ENCODE data around the gene ENPP3.
"Not testable (repeated sequence)": the region's sequence is repeated elsewhere in the genome, so short reads cannot be mapped to it uniquely, and the experiment has no call there.

Gene ENPP3

GRCh38 chr6:131687022-131687421 lies 49.9 kb downstream of the ENPP3 start:
- no peak for DNase-seq (ENCODE audit: low read depth)

GRCh38 chr6:131688286-131688685 lies 51.2 kb downstream of the ENPP3 start:
- DNase-seq (ENCODE audit: low read depth): no peak

GRCh38 chr6:131692031-131692430 lies 54.9 kb downstream of the ENPP3 start:
- no peak for DNase-seq (ENCODE audit: low read depth)

DNA sequence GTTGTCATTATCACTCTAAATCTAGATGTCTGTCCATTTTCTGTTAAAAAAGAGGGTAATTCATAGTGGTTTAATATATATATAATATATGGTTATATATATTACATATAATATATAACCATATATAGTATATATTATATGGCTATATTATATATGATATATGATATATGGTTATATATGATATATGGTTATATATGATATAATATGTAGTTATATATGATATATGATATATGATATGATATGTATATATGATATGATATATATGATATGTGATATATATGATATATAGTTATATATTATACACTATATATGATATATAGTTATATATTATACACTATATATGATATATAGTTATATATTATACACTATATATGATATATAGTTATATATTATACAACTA lies 55.5 kb downstream of the ENPP3 start:
- DNase-seq (ENCODE audit: low read depth): no peak

GRCh38 chr6:131693384-131693783 lies 56.3 kb downstream of the ENPP3 start:
- DNase-seq (ENCODE audit: low read depth): no peak

DNA sequence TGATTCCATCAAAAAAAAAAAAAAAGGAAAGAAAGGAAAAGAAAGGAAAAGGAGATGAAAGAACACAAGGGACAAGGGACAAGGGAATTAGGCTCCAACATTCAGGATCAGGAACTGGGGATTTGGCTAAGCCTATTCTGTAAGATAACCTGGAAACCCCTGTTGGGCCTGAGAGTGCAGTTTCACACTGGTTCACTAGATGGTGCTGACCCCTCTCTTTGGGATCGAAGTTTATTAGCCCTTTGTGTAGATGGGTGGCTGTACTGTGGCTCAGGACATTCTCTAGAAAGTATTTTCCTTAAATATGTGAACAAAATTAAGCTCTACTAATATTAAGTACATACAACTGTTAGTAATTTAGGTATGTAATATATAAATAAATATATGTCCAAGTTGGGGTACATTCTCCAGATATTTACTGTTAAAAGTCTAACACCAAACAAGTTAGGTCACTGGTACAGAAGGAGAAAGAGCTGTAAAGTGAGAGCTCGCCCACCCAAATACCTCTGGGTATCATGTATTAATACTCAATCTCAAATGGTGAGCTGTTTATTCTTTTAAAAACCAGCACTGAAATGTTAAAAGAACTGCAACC lies 57.8 kb downstream of the ENPP3 start:
- DNase-seq (ENCODE audit: low read depth): peak; percentile 45

DNA sequence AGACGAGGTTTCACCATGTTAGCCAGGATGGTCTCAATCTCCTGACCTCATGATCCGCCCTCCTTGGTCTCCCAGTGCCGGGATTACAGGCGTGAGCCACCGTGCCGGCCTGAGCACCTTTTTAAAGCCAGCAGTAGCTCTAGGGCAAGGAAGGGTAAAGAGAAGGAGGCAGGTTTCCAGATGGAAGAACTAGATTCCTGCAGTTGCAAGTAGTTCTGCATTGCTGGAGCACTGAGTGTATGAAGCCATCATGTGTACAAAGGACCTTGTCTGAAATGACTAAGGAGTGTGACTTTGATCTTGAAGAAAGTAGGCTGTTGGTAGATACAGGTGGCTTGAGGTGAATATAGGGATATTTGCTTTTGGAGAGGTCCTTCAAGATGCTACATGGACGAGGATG lies 59.9 kb downstream of the ENPP3 start:
- DNase-seq (ENCODE audit: low read depth): no peak

- DNase-seq (ENCODE audit: low read depth): not testable (repeated sequence)
Measured at GRCh38 chr6:131700851-131701250, 63.7 kb downstream of the ENPP3 start.

GRCh38 chr6:131703905-131704304 lies 66.8 kb downstream of the ENPP3 start:
- not testable (repeated sequence) for DNase-seq (ENCODE audit: low read depth)

GRCh38 chr6:131710917-131711316 lies 73.8 kb downstream of the ENPP3 start, which contains the start of gene CTAGE9:
CTAGE9 (minus strand) TSS chr6:131711017; CDS start chr6:131711017, 0 bp downstream.
- DNase-seq (ENCODE audit: low read depth): not testable (repeated sequence)

GRCh38 chr6:131715567-131715966 lies 78.5 kb downstream of the ENPP3 start:
- not testable (repeated sequence) for DNase-seq (ENCODE audit: low read depth)

DNA sequence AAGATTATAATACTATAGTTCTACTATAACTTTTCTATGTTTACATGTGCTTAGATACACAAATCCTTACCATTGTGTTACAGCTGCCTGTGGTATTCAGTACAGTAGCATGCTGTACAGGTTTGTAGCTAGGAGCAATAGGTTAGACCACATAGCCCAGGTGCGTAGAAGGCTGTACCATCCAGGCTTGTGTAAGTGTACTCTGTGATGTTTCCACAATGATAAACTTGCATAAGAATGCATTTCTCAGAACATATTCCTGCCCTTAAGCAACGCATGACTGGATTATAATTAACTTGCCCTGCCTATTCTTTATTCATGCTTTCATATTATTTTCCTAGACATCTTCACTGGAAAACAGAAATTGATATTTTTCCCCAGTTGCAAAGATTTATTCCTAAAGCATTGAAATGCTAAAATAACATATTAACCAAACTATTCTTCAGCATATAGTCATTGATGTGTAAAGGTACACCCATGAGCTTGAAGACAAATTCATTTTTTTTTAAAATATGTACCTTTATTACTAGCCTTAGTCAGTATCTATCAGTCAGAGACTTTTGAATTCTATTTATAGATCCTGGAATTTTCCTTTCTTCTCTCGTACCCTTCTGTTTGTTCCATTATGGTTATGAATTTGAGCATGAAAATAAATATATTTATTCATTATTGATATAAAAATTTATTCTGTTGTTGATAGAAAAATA lies 80.9 kb downstream of the ENPP3 start:
- no peak for DNase-seq (ENCODE audit: low read depth)

DNA sequence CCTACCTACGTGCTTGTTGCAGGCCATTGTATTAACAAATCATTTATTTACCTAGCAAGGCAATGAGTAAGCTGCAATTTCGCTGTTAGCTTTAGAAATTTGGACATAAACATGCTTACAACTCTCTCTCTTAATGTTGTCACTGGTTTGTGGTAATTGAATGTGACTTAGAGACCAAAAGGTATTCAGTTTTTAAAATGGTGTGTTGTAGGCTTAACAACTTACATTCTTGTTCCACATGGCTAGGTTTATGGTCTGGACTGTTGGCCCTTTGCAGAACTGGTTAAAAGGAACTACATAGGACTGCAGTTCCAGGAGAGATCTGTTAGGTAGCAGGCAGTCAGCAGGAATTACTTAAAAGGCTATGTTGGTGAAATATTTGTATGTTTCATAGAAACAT lies 84.1 kb downstream of the ENPP3 start:
- no peak for DNase-seq (ENCODE audit: low read depth)

DNA sequence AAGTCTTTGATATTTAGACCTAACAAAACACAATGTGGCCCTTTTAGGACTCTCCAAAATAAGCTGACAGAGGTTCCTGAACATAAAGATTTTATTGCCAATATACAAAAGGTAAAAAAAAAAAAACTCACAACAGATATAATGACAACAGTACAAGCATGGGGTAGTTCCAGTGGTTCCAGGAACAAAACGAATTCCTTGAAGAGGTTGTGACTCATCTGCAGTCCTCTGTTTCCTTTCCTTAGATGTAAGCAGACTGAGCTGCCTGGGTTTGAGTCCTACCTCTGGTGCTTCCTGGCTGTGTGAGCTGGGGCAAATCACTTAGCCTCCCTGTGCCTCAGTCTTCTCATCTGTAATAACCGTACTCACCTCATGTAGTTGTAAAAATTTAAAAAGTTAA lies 87.0 kb downstream of the ENPP3 start:
- no peak for DNase-seq (ENCODE audit: low read depth)

DNA sequence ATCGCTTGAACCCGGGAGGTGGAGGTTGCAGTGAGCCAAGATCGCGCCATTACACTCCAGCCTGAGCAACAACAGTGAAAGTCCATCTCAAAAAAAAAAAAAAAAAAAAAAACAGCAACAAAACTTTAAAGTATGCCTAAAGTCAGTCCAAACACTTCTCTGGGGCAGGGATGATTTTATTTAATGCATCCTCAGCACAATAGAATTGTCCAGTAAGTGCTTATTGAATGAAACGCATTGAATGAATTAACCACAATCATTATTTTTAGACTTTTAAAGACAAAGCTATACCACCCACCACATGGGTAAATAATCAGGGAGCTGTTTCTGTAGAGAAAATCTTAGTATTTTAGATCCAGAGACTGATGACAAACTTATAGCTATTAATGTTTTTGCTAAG lies 90.4 kb downstream of the ENPP3 start:
- DNase-seq (ENCODE audit: low read depth): no peak

- no peak for DNase-seq (ENCODE audit: low read depth)
Measured at GRCh38 chr6:131727868-131728267, 90.8 kb downstream of the ENPP3 start.

DNA sequence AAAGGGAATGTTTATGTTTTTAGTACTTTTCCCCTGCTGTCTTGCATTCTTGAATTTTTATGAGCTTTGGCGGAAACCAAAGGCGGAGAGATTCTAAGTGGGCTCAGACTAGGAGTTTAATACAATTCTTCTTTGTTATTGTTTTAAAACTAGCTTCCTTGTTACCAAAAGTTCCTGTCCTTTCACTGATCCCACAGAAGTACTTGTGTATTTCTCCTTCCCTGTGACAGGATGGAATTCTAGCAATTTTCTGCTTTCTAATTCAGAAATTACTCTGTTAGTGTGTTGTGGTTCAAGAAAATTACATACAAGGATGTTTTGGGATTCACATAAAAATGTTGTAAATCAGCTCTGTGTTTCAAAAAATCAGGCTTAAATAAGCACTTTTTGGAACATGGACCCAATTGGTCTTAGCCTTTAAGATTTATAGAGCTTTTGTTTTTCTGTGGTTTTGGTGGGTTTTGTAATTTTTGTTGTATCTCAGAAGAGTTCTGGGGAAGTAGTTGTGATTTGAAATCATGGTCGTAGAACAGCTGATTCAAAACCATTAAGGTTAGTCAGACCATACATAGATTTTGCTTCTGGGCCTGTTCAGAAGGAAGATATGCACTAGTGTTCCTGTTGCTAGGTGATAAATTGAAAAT lies 91.3 kb downstream of the ENPP3 start:
- DNase-seq (ENCODE audit: low read depth): no peak

GRCh38 chr6:131729550-131729949 lies 92.4 kb downstream of the ENPP3 start:
- DNase-seq (ENCODE audit: low read depth): no peak

DNA sequence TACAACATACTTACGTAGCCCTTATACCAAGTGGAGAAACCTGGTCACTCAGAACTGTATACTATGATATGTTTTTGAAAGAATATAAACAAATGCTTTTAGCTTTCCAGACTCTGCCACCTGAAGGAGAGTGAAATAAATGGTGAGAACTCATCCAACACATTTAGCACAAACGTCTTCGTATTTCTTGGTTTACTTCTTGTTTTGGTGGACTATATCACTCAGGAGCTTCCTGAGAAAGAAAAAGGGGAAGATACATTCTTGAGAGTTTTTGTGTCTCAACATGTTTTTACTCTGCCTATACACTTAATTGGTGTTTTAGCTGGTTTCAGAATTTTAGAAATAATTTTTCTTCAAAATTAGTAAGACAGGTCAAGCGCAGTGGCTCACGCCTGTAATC lies 93.2 kb downstream of the ENPP3 start:
- no peak for DNase-seq (ENCODE audit: low read depth)

- DNase-seq (ENCODE audit: low read depth): no peak
Measured at GRCh38 chr6:131731224-131731623, 94.1 kb downstream of the ENPP3 start.

GRCh38 chr6:131733376-131734016 lies 96.4 kb downstream of the ENPP3 start:
- DNase-seq (ENCODE audit: low read depth): no peak

DNA sequence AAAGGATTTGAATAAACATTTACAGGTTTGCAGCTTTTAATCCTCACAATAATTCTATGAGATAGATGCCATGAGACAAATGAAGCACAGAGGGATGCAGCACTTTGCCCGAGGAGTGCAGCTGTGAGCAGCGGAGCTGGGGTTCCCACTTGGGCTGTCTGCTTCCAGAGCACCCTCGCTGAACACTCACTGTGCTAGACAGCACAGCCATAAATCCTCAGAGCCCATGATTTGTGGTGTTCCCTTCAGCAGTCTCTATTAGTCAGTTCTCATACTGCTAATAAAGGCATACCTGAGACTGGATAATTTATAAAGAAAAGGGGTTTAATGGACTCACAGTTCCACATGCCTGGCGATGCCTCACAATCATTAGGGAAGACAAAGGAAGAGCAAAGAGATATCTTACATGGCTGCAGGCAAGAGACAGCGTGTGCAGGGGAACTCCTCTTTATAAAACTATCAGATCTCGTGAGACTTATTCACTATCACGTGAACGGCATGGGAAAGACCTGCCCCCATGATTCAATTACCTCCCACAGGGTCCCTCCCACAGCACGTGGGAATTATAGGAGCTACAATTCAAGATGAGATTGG lies 99.0 kb downstream of the ENPP3 start:
- DNase-seq (ENCODE audit: low read depth): no peak

Data from HS-5 (cell line).